Left ventricle myocardium inferior (tissue), 1 donor: ENCODE results near the gene DHH. TPM values are rescaled to one million over a fixed set of nuclear protein-coding genes. Genes with fewer than 3 reads are reported as not detected.

Experiments
- DNase-seq: peaks from one replicate; pipeline ENCODE4 v3.0.0-alpha.2; 2020
- H3K27ac ChIP-seq: fragments of 200-600 bp; replicated peaks from 2 replicates; pipeline ENCODE4 v1.8.0; 2021
- H3K27me3 ChIP-seq: fragments of 200-600 bp; 2 replicates; pipeline ENCODE4 v1.8.0; 2021; ENCODE audit warnings: low read depth
- H3K36me3 ChIP-seq: fragments of 200-600 bp; 2 replicates; pipeline ENCODE4 v1.8.0; 2021
- H3K4me1 ChIP-seq: fragments of 200-600 bp; 2 replicates; pipeline ENCODE4 v1.8.0; 2021
- H3K4me3 ChIP-seq: fragments of 200-600 bp; 2 replicates; pipeline ENCODE4 v1.8.0; 2021; ENCODE audit warnings: mild to moderate bottlenecking, moderate library complexity
- H3K9me3 ChIP-seq: fragments of 200-600 bp; replicated peaks from 2 replicates; pipeline ENCODE4 v1.8.0; 2021
- CTCF ChIP-seq: fragments of 200-600 bp; IDR thresholded peaks from 2 replicates; pipeline ENCODE4 v1.8.0; 2021; ENCODE audit warnings: antibody characterized with exemption, mild to moderate bottlenecking, borderline replicate concordance
- intact Hi-C: fragments of 100-400 bp; cut with micrococcal nuclease; formaldehyde crosslinking; loops from one replicate; pipeline ENCODE4 v1.11.0; 2022
- total RNA-seq: library from RNA; stranded (reverse); fragmentation: NEBNext Ultra II Directional; extraction: Animal tissue kit (Norgen Biotek cat#: 25700); gene quantifications from one replicate; pipeline ENCODE4 v1.2.1, GENCODE V29; 2021
- donor health status: DM: no; HTN: yes; CAD: no; lungs with severe emphysema.

DHH gene
- total RNA-seq, 1 donor from 2014 or later, result 0.41 TPM

- Histone ChIP-seq H3K4me1 (peaks cover 47% of the 10 kb centered on the region), H3K27me3 (no peaks in the 10 kb centered on the region), H3K9me3 (no peaks in the 10 kb centered on the region), H3K4me3 (no peak overlapping the region), H3K36me3 (peaks cover 58% of the 10 kb centered on the region), H3K27ac (no peak overlapping the region)
- no peak for DNase-seq
- intact Hi-C loops, result no loop called here
- TF ChIP-seq CTCF, result no peak
Observed at GRCh38 chr12:49054096-49054495, 40.5 kb downstream of the DHH start.

GRCh38 chr12:49052451-49053208, 42.0 kb downstream of the DHH start:
- no peaks in the 10 kb centered on the region for H3K27me3 ChIP-seq
- intact Hi-C loops, result no loop called here
- H3K4me1 ChIP-seq, result peaks cover 33% of the 10 kb centered on the region
- TF ChIP-seq CTCF, result no peak
- H3K27ac ChIP-seq, result no peak overlapping the region
- H3K36me3 ChIP-seq, result peaks cover 73% of the 10 kb centered on the region
- no peak overlapping the region for H3K4me3 ChIP-seq
- DNase-seq, result no peak
- no peaks in the 10 kb centered on the region for H3K9me3 ChIP-seq

- intact Hi-C loops, result no loop called here
- H3K27ac ChIP-seq, result no peak overlapping the region
- H3K4me1 ChIP-seq, result peaks cover 26% of the 10 kb centered on the region
- no peak for DNase-seq
- H3K36me3 ChIP-seq, result peaks cover 80% of the 10 kb centered on the region
- no peak for TF ChIP-seq CTCF
- no peaks in the 10 kb centered on the region for H3K9me3 ChIP-seq
- no peak overlapping the region for H3K4me3 ChIP-seq
- no peaks in the 10 kb centered on the region for H3K27me3 ChIP-seq
Observed at GRCh38 chr12:49051777-49052438, 42.7 kb downstream of the DHH start.

GRCh38 chr12:49051373-49051764, 43.2 kb downstream of the DHH start:
- Histone ChIP-seq H3K4me1 (peaks cover 20% of the 10 kb centered on the region), H3K27ac (no peak overlapping the region), H3K36me3 (peaks cover 85% of the 10 kb centered on the region), H3K9me3 (no peaks in the 10 kb centered on the region), H3K27me3 (no peaks in the 10 kb centered on the region), H3K4me3 (no peak overlapping the region)
- intact Hi-C loops, result no loop called here
- TF ChIP-seq CTCF, result no peak
- DNase-seq, result no peak

- Histone ChIP-seq H3K4me1 (peaks cover 14% of the 10 kb centered on the region), H3K27ac (no peak overlapping the region), H3K4me3 (no peak overlapping the region), H3K9me3 (no peaks in the 10 kb centered on the region), H3K27me3 (no peaks in the 10 kb centered on the region), H3K36me3 (peaks cover 92% of the 10 kb centered on the region)
- intact Hi-C loops, result no loop called here
- no peak for DNase-seq
- no peak for TF ChIP-seq CTCF
Observed at GRCh38 chr12:49050507-49051372, 43.9 kb downstream of the DHH start.
